ENCODE data around the gene AKAP5.

AKAP5 gene

DNA sequence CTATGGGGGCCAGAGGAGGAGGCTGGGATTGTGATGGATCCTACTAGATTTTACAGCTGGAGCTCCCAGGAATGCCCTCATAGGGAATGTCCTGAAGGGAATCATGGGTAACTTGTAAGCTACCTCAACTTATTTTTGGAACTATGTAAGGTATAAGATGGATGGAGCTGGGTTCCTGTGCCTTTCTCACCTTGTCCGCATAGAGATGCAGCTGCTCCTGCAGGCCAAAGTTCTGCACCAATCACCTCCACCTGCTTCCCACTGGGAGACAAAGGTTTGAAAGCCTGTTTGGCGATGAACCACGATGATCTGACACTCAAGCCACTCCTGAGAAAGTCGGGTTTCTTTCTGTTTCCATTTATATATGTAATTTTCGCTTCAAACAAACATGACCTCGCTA lies 648 bp upstream of the AKAP5 start:
- no peak for TF ChIP-seq HDGF (IDR thresholded peaks at IDR 0.05; ENCODE audit: borderline replicate concordance)
- POLR2A ChIA-PET = interaction anchor here (1.5 kb wide), 1 partner anchor 40 kb away, joined by 5 read pairs; the partner anchor contains the start of gene ZBTB1
- no peak for DNase-seq (ENCODE audit: extremely low spot score)
- CTCF ChIA-PET = interaction anchor here (1.6 kb wide), 1 partner anchor 34 kb away, joined by 5 read pairs; no protein-coding TSS in a partner anchor

- TF ChIP-seq SUZ12 (IDR thresholded peaks at IDR 0.05) (no peak), HDGF (IDR thresholded peaks at IDR 0.05; ENCODE audit: borderline replicate concordance) (no peak), TARDBP (IDR thresholded peaks at IDR 0.05) (no peak), CTBP1 (IDR thresholded peaks at IDR 0.05; ENCODE audit: borderline replicate concordance) (no peak), SP1 (IDR thresholded peaks at IDR 0.05) (no peak)
- ChIA-PET CTCF (interaction anchor here (1.0 to 1.9 kb wide), 4 partner anchors 10 to 171 kb away, joined by 3 to 6 read pairs (median 4); no protein-coding TSS in a partner anchor), POLR2A (interaction anchor here (0.6 to 1.8 kb wide), 6 partner anchors 36 to 235 kb away, joined by 3 to 7 read pairs (median 5); partner anchors contain the start of gene ZBTB1)
- DNase-seq (ENCODE audit: extremely low spot score) = peak; percentile 46
Observed at GRCh38 chr14:64465831-64466554, 694 bp downstream of the AKAP5 start.

- ChIA-PET CTCF (interaction anchor here (1.9 kb wide), 1 partner anchor 37 kb away, joined by 4 read pairs; no protein-coding TSS in a partner anchor), POLR2A (interaction anchor here (0.8 kb wide), 1 partner anchor 79 kb away, joined by 3 read pairs; the partner anchor contains the start of gene MTHFD1)
- DNase-seq (ENCODE audit: extremely low spot score) = no peak
- TF ChIP-seq TARDBP (IDR thresholded peaks at IDR 0.05) = no peak
- no peak for TF ChIP-seq ZNF384 (IDR thresholded peaks at IDR 0.05)
- no peak for TF ChIP-seq HDGF (IDR thresholded peaks at IDR 0.05; ENCODE audit: borderline replicate concordance)
- no peak for TF ChIP-seq NFRKB (IDR thresholded peaks at IDR 0.05)
- no peak for TF ChIP-seq FOXK2 (IDR thresholded peaks at IDR 0.05)
- TF ChIP-seq ELF4 (IDR thresholded peaks at IDR 0.05) = no peak
- TF ChIP-seq LEF1 (IDR thresholded peaks at IDR 0.05; ENCODE audit: borderline replicate concordance) = no peak
- no peak for TF ChIP-seq FOXM1 (IDR thresholded peaks at IDR 0.05; ENCODE audit: borderline replicate concordance)
- TF ChIP-seq CTBP1 (IDR thresholded peaks at IDR 0.05; ENCODE audit: borderline replicate concordance) = no peak
- no peak for TF ChIP-seq FOXA1 (IDR thresholded peaks at IDR 0.05)
- no peak for TF ChIP-seq SP1 (IDR thresholded peaks at IDR 0.05)
- no peak for TF ChIP-seq BHLHE40 (IDR thresholded peaks at IDR 0.05; ENCODE audit: borderline replicate concordance)
- TF ChIP-seq SUZ12 (IDR thresholded peaks at IDR 0.05) = no peak
- no peak for TF ChIP-seq L3MBTL2 (conservative IDR thresholded peaks at IDR 0.05)
- TF ChIP-seq PKNOX1 (IDR thresholded peaks at IDR 0.05) = no peak
- no peak for TF ChIP-seq ARNT (IDR thresholded peaks at IDR 0.05)
Observed at GRCh38 chr14:64467101-64467500, 1.8 kb downstream of the AKAP5 start.

- ChIA-PET CTCF (no interaction called here), POLR2A (interaction anchor here (0.8 kb wide), 1 partner anchor 80 kb away, joined by 3 read pairs; the partner anchor contains the start of gene MTHFD1)
- TF ChIP-seq BHLHE40 (IDR thresholded peaks at IDR 0.05; ENCODE audit: borderline replicate concordance) = no peak
- TF ChIP-seq FOXM1 (IDR thresholded peaks at IDR 0.05; ENCODE audit: borderline replicate concordance) = no peak
- no peak for TF ChIP-seq ELF4 (IDR thresholded peaks at IDR 0.05)
- no peak for TF ChIP-seq L3MBTL2 (conservative IDR thresholded peaks at IDR 0.05)
- no peak for TF ChIP-seq SUZ12 (IDR thresholded peaks at IDR 0.05)
- TF ChIP-seq ARNT (IDR thresholded peaks at IDR 0.05) = no peak
- no peak for TF ChIP-seq PKNOX1 (IDR thresholded peaks at IDR 0.05)
- no peak for TF ChIP-seq TARDBP (IDR thresholded peaks at IDR 0.05)
- DNase-seq (ENCODE audit: extremely low spot score) = no peak
Observed at GRCh38 chr14:64467566-64467965, 2.3 kb downstream of the AKAP5 start.

DNA sequence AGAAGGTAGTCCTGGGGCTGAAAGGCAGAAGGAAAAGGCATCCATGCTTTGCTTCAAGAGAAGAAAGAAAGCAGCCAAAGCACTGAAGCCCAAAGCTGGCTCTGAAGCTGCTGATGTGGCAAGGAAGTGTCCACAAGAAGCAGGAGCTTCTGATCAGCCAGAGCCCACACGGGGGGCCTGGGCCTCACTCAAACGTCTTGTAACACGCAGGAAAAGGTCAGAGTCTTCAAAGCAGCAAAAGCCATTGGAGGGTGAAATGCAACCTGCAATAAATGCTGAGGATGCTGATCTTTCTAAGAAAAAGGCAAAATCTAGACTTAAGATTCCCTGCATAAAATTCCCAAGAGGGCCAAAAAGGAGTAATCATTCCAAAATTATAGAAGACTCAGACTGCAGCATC lies 3.2 kb downstream of the AKAP5 start:
- no peak for TF ChIP-seq TARDBP (IDR thresholded peaks at IDR 0.05)
- no peak for TF ChIP-seq SUZ12 (IDR thresholded peaks at IDR 0.05)
- TF ChIP-seq BHLHE40 (IDR thresholded peaks at IDR 0.05; ENCODE audit: borderline replicate concordance) = no peak
- no peak for TF ChIP-seq NFRKB (IDR thresholded peaks at IDR 0.05)
- no peak for DNase-seq (ENCODE audit: extremely low spot score)
- ChIA-PET POLR2A (interaction anchor here (0.9 to 1.3 kb wide), 2 partner anchors 36 to 130 kb away, joined by 3 to 5 read pairs; partner anchors contain the start of gene ZBTB1), CTCF (interaction anchor here (0.6 kb wide), 1 partner anchor 474 kb away, joined by 3 read pairs; no protein-coding TSS in a partner anchor)

GRCh38 chr14:64474041-64474440 lies 8.7 kb downstream of the AKAP5 start:
- TF ChIP-seq PKNOX1 (IDR thresholded peaks at IDR 0.05) (peak; percentile 69), LEF1 (IDR thresholded peaks at IDR 0.05; ENCODE audit: borderline replicate concordance) (no peak)
- ChIA-PET POLR2A (no interaction called here), CTCF (no interaction called here)
- no peak for DNase-seq (ENCODE audit: extremely low spot score)

GRCh38 chr14:64474698-64475097 lies 9.4 kb downstream of the AKAP5 start:
- TF ChIP-seq FOXK2 (IDR thresholded peaks at IDR 0.05) = no peak
- no peak for TF ChIP-seq L3MBTL2 (conservative IDR thresholded peaks at IDR 0.05)
- TF ChIP-seq NFRKB (IDR thresholded peaks at IDR 0.05) = no peak
- no peak for TF ChIP-seq ARNT (IDR thresholded peaks at IDR 0.05)
- TF ChIP-seq LEF1 (IDR thresholded peaks at IDR 0.05; ENCODE audit: borderline replicate concordance) = no peak
- no peak for TF ChIP-seq FOXA1 (IDR thresholded peaks at IDR 0.05)
- no peak for TF ChIP-seq ELF4 (IDR thresholded peaks at IDR 0.05)
- no peak for TF ChIP-seq SP1 (IDR thresholded peaks at IDR 0.05)
- no peak for TF ChIP-seq CTBP1 (IDR thresholded peaks at IDR 0.05; ENCODE audit: borderline replicate concordance)
- no peak for TF ChIP-seq TARDBP (IDR thresholded peaks at IDR 0.05)
- TF ChIP-seq BHLHE40 (IDR thresholded peaks at IDR 0.05; ENCODE audit: borderline replicate concordance) = no peak
- ChIA-PET CTCF (no interaction called here), POLR2A (no interaction called here)
- no peak for DNase-seq (ENCODE audit: extremely low spot score)

Measured in HEK293T (cell line).